ENCODE data around the gene GNA12.

DNA sequence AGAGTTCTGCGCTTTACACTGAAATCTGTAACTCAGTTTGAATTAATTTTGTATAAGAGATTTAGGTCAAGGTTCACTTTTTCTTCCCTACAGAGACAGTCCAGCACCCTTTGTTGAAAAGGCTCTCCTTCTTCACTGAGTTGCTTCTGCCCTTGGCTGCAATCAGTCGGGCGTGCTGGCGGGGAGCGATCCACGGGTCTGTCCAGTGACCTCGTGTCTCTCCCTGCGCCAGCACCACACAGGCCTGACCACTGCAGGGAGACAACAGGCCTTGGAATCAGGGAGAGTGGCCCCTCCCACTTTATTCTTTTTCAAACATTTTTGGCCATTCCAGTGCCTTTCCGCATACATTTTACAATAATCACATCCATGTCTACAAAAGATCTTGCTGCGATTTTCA, 89.2 kb downstream of the GNA12 start:
- no peak for TF ChIP-seq FOXM1 (IDR thresholded peaks at IDR 0.05; ENCODE audit: borderline replicate concordance, low read depth)
- TF ChIP-seq, protein P1, sequence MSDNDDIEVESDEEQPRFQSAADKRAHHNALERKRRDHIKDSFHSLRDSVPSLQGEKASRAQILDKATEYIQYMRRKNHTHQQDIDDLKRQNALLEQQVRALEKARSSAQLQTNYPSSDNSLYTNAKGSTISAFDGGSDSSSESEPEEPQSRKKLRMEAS (IDR thresholded peaks at IDR 0.05) = no peak
- no peak for TF ChIP-seq ZBTB7A (IDR thresholded peaks at IDR 0.05; ENCODE audit: low read depth)
- TF ChIP-seq YY1 (IDR thresholded peaks at IDR 0.05; ENCODE audit: low read depth) = no peak
- TF ChIP-seq, protein P2, sequence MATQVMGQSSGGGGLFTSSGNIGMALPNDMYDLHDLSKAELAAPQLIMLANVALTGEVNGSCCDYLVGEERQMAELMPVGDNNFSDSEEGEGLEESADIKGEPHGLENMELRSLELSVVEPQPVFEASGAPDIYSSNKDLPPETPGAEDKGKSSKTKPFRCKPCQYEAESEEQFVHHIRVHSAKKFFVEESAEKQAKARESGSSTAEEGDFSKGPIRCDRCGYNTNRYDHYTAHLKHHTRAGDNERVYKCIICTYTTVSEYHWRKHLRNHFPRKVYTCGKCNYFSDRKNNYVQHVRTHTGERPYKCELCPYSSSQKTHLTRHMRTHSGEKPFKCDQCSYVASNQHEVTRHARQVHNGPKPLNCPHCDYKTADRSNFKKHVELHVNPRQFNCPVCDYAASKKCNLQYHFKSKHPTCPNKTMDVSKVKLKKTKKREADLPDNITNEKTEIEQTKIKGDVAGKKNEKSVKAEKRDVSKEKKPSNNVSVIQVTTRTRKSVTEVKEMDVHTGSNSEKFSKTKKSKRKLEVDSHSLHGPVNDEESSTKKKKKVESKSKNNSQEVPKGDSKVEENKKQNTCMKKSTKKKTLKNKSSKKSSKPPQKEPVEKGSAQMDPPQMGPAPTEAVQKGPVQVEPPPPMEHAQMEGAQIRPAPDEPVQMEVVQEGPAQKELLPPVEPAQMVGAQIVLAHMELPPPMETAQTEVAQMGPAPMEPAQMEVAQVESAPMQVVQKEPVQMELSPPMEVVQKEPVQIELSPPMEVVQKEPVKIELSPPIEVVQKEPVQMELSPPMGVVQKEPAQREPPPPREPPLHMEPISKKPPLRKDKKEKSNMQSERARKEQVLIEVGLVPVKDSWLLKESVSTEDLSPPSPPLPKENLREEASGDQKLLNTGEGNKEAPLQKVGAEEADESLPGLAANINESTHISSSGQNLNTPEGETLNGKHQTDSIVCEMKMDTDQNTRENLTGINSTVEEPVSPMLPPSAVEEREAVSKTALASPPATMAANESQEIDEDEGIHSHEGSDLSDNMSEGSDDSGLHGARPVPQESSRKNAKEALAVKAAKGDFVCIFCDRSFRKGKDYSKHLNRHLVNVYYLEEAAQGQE (IDR thresholded peaks at IDR 0.05; ENCODE audit: low read depth) = no peak
- no peak for TF ChIP-seq RAD21 (IDR thresholded peaks at IDR 0.05; ENCODE audit: low read depth)
- no peak for TF ChIP-seq CEBPB (IDR thresholded peaks at IDR 0.05)
- no peak for TF ChIP-seq EGR1 (IDR thresholded peaks at IDR 0.05)

Data from Ishikawa (cell line).